PC-3 (cell line): ENCODE measurements around the gene TPGS1.

Experiments
- EZH2 ChIP-seq: fragments of 300-600 bp; sonication (generic); IDR thresholded peaks from one replicate; pipeline ENCODE4 v1.6.1; 2017; ENCODE audit warnings: antibody characterized with exemption, mild to moderate bottlenecking, low read length; ENCODE audit not compliant: unreplicated experiment
- TF ChIP-seq, protein P1 (sequence below): fragments of 300-600 bp; sonication (generic); conservative IDR thresholded peaks from 2 replicates; pipeline ENCODE4 v1.5.1; 2017; ENCODE audit warnings: antibody characterized with exemption, low read depth, mild to moderate bottlenecking, low read length

DNA sequence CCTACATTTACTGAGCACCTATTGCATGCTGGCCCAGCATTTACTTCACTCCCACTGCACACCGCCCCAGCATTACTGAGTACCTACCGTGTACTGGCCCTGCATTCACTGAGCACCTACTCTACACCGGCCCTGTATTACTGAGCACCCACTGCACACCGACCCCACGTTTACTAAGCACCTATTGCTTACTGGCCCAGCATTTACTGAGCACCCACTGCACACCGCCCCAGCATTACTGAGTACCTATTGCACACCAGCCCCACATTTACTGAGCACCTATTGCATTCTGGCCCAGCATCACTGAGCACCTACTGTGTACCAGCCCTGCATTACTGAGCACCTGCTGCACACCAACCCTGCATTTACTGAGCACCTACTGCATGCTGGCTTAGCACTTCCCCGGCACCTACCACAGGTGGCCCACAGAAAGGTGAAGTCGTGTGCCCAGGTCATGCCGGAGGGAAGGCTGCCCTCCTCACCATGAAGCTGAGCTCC, 6.9 kb downstream of the TPGS1 start:
- TF ChIP-seq, protein P1, sequence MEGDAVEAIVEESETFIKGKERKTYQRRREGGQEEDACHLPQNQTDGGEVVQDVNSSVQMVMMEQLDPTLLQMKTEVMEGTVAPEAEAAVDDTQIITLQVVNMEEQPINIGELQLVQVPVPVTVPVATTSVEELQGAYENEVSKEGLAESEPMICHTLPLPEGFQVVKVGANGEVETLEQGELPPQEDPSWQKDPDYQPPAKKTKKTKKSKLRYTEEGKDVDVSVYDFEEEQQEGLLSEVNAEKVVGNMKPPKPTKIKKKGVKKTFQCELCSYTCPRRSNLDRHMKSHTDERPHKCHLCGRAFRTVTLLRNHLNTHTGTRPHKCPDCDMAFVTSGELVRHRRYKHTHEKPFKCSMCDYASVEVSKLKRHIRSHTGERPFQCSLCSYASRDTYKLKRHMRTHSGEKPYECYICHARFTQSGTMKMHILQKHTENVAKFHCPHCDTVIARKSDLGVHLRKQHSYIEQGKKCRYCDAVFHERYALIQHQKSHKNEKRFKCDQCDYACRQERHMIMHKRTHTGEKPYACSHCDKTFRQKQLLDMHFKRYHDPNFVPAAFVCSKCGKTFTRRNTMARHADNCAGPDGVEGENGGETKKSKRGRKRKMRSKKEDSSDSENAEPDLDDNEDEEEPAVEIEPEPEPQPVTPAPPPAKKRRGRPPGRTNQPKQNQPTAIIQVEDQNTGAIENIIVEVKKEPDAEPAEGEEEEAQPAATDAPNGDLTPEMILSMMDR, result no peak
- no peak for TF ChIP-seq EZH2
